ENCODE measurements around the gene UBE2G2. TPM values are rescaled to one million over a fixed set of nuclear protein-coding genes. Genes with fewer than 3 reads are reported as not detected.

Gene UBE2G2
- total RNA-seq (2021; fragmentation: NEBNext Ultra II Directional; extraction: Animal tissue kit (Norgen Biotek cat#: 25700)): 10 to 100 TPM; 53.5 to 73.3 (median 61.0) TPM
- long read RNA-seq, full-length matches to known transcripts: 75 of 97 reads
- long read RNA-seq, partial matches to known transcripts: 3 of 97 reads
- long read RNA-seq, other reads (novel, unspliced or antisense): 19 of 97 reads

DNA sequence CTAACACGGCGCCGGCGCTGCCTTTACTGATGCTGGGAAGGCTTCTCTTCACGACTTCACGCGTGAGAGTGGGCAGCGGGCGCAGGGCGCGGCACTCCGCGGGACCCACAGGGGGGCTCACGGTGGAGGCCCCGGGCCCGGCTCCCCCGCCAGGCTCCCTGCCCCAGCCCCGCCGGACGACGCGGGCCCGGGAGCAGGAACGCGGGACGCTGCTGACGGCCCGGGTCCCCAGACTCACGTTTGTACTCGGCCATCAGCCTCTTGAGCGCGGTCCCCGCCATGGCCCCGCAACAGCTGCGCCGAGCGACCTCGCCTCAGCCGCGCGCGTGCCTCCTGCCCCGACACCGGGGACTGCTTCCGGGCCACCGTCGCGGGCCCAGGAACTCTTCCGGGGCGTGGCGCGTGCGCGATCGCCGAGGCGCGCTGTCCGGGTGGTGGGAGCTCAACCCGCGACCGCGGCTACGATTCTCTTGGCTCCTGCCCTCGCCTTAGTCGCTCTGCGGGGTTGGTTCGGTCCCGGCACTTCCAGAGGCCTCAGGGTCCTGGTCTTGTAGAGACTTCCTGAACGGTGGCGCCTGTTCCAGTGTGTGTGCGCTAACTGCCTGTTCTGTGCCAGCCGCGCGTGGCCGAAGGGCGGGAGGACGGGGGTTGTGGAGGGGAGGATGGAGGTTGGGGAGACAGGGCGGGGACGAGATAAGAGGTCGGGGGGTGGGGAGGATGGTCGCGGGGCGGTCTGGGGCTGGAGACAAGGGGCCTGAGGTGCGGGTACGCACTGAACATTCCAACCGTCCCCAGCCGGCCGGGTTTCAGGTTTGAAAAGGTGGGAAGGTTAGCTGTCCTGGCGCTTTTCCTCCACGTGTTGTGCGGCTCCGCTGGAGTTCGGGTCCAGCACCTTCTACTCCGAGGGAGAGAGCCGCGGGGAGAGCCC is at the start of gene UBE2G2:
Gene UBE2G2 (minus strand): TSS at position 353 of the 928 bp plus-strand sequence. CDS start 72 bp downstream, at position 281.
- peaks cover 44% of the 10 kb centered on the region for H3K36me3 Mint-ChIP-seq (ENCODE audit: low read depth)

GRCh38 chr21:44850905-44851657 is 49.5 kb upstream of the UBE2G2 start:
- TF ChIP-seq CTCF (IDR thresholded peaks at IDR 0.05): no peak
- Mint-ChIP-seq H3K4me3 (no peak overlapping the region), H3K27me3 (ENCODE audit: insufficient read depth) (no peaks in the 10 kb centered on the region; the same call in 1 of the 2 replicates), H3K36me3 (ENCODE audit: low read depth) (peaks cover 22% of the 10 kb centered on the region), H3K4me1 (ENCODE audit: low read depth) (peaks cover 9% of the 10 kb centered on the region), H3K9me3 (no peaks in the 10 kb centered on the region), H3K27ac (no peak overlapping the region)
- DNase-seq: no peak

More for the DNA sequence above, at the start of gene UBE2G2:
- Mint-ChIP-seq H3K9me3 (no peaks in the 10 kb centered on the region), H3K27ac (peak within 1 kb of the TSS; percentile 67), H3K4me1 (ENCODE audit: low read depth) (peaks cover 39% of the 10 kb centered on the region), H3K4me3 (peak within 1 kb of the TSS; percentile 96), H3K27me3 (ENCODE audit: insufficient read depth) (peaks cover 4% of the 10 kb centered on the region; the same call in 1 of the 2 replicates)
- TF ChIP-seq CTCF (IDR thresholded peaks at IDR 0.05): no peak
- peak; percentile 60 for DNase-seq

DNA sequence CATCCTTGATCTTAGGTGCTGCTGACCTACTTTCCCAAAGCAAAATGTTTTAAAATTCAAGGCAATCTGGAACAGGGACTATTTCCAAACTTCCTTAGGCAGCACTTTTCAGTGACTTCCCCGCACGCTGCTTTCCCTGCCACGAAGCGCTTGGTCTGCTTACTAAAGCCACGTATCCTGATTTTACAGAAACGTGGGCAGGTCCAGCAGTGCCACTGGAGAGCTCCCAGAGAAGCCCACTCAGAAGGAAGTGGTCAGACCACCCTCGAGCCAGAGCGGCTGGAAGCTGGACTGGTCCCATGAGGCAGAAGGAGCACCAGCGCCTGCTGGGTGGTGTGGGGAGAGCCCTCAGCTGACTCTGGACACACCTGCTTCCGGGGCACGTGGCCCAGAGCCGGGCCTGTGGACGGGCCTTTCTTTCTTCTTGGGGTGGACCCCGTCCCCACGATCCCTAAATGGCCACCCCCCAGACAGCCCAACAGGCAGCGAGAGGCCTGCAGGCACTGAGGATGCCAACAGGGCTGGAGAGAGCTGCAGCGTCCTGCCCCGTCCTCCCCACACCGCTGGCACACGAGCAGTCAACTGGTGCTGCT is 48.7 kb upstream of the UBE2G2 start:
- H3K36me3 Mint-ChIP-seq (ENCODE audit: low read depth): peaks cover 18% of the 10 kb centered on the region
- peaks cover 10% of the 10 kb centered on the region for H3K4me1 Mint-ChIP-seq (ENCODE audit: low read depth)
- no peak for DNase-seq
- TF ChIP-seq CTCF (IDR thresholded peaks at IDR 0.05): no peak
- H3K9me3 Mint-ChIP-seq: no peaks in the 10 kb centered on the region
- no peak overlapping the region for H3K27ac Mint-ChIP-seq
- no peaks in the 10 kb centered on the region; the same call in none of the 2 replicates for H3K27me3 Mint-ChIP-seq (ENCODE audit: insufficient read depth)
- no peak overlapping the region for H3K4me3 Mint-ChIP-seq

- Mint-ChIP-seq H3K36me3 (ENCODE audit: low read depth) (peaks cover 18% of the 10 kb centered on the region), H3K27me3 (ENCODE audit: insufficient read depth) (peaks cover under 1% of the 10 kb centered on the region)
These were observed 48.1 kb upstream of the UBE2G2 start for GRCh38 chr21:44849616-44850130.

More at GRCh38 chr21:44849616-44850130, 48.1 kb upstream of the UBE2G2 start:
- no peak for TF ChIP-seq CTCF (IDR thresholded peaks at IDR 0.05)
- H3K9me3 Mint-ChIP-seq: no peaks in the 10 kb centered on the region
- H3K4me1 Mint-ChIP-seq (ENCODE audit: low read depth): peaks cover 10% of the 10 kb centered on the region
- no peak overlapping the region for H3K4me3 Mint-ChIP-seq
- no peak overlapping the region for H3K27ac Mint-ChIP-seq
- DNase-seq: no peak

Data from HFFc6 (cell line).